Middle frontal gyrus (tissue), 1 donor: Measurements from ENCODE around the gene ZFYVE26.

Source experiments
- DNase-seq: peaks from one replicate; pipeline ENCODE4 v3.0.0-alpha.2; 2015; ENCODE audit warnings: low spot score; ENCODE audit errors: extremely low spot score

ZFYVE26 gene

DNA sequence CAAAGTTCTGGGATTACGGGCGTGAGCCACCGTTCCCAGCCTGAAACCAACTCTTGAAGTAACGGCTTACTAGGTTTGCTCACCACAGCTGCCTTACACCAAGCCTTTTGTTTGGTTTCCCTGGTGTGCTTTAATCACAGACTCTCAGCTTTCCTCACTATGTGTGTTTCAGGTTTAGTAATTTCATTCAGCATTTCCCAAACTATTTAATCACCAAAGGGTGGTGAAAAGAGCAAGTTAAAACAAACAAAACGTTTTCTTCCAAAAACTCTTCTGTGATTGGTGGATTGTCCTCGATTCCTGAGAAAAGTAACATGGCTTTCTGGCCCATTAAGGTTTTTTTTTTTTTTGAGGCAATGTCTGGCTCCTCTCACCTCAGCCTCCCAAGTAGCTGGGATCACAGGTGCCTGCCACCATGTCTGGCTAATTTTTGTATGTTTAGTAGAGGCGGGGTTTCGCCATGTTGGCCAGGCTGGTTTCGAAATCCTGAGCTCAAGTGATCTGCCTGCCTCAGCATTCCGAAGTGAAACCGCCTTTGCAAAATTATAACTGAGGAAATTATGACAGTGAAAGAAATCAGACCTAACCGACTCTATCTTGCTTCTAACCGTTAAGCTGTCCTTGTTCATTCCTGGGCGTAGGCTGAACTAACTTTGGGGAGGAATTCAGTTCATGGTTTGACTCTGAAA, 1.5 kb upstream of the ZFYVE26 start:
- DNase-seq: no peak

DNA sequence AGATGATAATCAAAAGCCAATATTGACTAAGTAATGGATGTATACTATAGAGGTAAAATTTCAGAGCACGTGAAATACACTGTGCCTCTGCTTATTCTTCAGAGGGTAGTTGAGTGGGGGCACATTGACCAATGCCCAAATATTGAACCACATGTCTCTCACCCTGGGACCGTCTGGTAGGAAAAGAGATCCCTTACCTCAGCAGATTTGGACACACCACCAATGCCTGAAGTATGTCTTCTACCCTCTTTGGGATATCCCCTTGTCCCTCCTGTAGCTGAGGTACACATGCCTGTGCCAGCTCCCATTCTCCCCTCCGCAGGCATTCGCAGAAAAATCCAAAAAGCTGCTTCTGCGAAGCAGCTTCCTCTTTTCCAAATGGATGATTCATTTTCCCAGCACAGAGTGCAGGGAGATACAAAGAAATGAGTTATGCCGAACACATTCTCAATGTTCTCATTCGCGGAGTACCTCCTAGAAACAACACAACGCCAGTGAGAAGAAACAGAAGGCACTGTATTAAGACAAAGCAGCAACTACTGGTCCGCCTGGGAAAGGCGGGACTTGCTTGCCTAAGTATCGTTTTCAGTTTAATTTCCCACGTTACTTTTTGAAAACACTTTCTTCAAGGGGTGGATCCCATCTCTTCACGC, 691 bp downstream of the ZFYVE26 start:
- DNase-seq: no peak

DNA sequence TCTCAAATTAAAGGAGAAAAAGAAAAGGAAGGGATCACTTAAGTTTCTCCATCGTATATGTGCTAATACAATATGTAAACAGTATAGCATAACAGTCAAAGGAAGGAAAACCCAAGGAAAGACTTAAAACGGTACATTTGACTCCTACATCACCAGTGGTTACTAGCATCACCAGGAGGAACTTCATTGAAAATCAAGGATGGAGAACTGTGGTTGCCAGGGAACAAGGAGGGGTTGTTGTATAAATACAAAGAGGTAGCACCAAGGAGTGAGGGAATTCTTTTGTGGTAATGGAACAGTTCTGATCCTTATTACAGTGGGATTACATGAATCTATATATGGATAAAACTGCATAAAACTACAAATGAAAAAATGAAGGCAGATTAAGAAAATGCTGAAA, 1.6 kb downstream of the ZFYVE26 start:
- no peak for DNase-seq

DNA sequence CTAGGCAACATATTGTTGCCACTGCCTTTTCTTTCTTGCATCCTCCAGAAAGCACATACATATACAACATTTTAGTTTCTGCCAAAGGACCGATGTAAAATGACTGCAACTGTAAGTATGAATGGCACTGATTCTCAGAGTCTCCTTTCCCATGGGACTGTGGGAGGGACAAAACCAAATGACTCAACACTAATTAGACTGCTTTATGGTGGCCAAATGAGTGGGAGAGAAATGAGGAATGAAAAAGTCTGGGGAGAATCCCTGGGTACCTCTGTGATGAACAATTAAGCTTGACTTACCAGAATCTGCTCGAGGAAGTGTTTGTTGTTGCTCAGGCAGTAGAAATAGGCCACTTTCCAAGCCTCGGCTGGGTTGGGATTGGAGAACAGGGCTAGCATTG, 10.1 kb downstream of the ZFYVE26 start:
- DNase-seq: no peak

DNA sequence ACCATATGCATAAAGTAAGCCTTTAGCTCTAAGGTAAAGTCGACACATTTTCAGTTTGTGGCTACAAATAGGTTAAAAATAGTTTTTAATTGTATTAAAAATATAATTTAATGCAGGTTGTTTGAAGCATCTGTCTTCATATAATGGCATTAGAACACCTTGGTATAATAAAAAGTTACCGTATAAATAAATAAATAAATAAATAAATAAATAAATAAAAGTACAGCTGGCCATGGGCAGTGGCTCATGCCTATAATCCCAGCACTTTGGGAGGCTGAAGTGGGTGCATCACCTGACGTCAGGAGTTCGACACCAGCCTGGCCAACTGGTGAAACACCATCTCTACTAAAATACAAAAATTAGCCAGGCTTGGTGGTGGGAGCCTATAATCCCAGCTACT, 15.6 kb downstream of the ZFYVE26 start:
- DNase-seq: no peak

DNA sequence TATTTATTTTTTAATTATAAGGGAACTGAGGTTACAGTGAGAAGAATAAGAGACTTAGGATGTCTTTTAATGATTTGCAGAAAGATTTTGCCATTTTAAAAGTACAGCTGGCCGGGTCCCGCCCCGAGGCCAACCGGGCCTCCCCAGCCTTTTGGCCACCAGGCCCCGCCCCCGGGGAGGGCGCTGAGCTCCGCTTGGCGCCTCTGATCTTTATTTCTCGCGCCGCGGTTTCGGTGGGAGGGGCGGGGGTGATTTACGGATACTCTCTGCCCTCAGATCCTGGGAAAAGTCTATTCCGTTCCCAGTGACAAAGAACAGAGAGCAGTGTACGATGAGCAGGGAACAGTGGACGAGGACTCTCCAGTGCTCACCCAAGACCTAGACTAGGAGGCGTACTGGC, 17.7 kb downstream of the ZFYVE26 start:
- DNase-seq: no peak

DNA sequence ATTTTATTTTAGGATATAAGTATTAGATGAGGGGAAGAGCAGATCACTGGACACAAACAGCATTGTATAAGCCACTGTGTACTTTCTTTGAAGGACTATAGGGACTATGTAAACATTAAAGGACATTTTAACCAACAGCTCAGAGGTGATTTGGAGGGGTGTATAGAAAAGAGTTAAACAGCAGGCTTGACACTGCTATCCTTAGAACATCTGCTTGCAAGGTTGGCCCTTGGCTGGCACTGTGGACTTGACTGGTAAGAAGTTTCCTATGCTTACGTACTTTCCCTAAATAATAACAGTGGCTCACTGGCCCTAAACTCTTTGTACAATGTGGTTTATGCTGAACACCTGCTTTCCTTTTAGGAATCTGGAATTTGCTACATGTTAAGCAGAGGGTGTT, 28.7 kb downstream of the ZFYVE26 start:
- DNase-seq: no peak

DNA sequence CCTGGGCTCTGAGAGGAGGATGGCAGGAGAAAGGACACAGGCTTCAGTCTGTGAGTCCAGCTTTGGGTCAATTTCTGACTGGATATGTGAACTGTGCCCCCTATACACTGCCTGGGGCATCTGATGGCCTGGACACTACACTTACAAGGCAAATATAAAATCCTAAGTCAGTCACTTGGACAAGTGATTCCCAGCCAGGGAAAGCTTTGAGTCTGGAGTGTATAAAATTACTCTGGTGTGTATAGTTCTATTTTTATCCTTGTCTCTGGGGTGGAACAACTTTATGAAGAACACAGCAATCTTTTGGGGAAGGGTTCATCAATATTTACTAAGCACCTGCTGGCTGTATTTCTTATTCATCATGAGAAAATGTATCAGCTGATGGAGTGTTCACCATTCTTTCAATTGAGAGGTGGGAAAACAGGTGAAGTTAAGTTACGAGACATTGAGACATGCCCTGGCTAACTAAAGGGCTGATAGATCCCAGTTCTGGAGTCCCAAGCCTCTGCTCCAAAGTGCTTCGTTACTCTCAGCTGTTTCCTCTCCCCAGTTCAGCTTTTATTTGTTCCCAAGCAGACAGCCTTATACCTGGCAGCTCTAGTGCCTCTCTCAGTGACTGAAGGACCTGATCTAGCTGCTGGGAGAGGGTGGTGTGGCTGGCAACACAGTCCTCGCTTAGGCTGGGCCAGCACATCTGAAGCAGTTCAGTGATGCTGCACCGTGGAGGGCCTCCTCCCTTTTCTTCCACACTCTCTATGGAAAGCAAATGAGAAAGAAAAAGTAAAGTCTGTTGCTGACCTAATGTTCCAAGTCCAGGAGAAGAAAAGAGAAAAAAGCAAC, 30.9 kb downstream of the ZFYVE26 start:
- DNase-seq: no peak

DNA sequence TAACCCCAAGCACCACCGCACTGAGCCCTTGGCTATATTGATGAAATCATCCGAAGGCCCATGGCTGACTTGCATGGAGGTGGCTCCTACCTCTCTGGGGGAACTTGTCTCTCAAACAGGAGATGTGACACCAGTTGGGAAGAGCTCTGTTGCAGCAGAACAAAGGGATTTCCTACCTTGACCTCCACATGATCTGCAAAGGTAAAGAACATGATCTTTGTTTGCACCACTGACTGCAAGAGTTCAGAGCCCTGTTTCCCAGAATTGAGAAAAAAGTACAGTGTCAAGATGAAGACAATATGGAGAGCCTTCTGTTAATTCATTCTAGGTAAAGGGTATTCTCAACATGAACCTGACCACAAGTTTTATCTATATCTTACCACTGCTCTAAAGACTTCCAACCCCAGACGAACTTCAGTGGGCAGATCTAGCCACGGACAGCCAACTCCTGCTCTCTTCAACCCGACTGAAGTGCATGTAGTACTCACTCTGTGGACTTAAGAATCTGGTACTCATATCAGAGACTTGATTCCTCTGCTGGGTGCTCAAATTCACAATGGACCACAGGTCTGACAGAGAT, 32.1 kb downstream of the ZFYVE26 start:
- no peak for DNase-seq

DNA sequence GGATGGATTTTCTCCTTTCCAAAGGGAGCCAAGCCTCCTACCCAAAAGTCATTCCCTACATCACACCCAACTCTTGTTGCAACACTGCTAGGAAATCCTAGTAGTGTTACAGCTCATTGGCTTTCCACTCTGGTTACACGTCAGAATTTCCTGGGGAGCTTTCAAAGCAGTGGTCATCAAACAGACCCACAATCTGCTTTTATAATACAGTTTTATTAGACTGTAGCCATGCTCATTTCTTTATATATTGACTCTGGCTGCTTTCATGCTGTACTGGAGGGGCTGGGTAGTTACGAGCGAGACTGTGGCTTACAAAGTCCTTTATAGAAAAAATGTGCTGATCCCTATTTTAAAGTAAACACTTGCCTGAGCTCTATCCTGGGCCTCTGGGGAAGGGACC, 34.3 kb downstream of the ZFYVE26 start:
- DNase-seq: no peak

DNA sequence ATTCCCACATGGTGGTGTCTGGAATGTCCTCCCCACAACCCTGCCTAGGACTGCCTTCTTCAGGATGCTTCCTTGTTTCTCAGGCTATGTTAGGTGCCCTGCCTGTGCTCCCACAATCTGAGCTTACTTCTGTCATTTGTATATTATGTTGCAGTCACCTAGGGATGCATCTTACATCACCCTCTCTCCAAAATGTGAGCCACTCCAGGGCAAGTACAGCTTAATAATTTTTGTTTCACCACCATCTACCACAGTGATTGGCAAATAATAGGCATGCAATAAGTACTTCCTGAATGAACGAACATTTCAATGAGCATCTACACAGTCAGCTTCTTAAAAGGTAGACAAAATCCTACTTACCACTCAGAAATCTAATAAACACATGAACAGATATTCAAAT, 37.6 kb downstream of the ZFYVE26 start:
- DNase-seq: no peak

DNA sequence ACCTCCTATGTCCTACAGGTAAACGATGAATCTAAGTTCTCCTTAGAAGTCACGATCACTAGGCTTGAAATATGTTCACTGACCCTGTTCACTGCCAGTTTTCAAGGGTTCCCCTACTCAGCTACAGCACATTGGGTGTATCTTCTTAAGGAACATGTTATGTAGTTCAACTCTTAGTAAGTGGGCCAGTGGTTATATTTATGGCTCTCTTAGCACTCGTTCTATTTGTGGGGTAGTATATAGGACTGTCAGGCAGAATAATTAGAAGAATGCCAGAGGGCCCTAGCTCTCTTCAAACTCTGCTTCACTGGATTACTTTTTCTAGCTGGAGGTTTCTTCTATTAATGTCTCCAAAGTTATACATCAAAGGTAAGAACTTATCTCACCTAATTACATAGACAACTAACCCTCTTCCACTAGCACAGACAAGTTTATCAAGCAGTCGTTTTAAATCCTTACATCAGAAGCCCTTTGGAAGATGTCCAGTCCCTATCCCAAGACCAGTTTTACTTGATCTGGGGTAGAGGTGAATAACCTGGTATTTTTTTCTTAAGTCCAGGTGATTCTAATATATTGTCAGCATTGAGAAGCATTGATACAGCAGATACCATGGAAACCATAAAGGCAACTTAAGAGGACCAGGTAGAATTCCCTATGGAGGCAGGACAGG, 39.6 kb downstream of the ZFYVE26 start:
- no peak for DNase-seq

DNA sequence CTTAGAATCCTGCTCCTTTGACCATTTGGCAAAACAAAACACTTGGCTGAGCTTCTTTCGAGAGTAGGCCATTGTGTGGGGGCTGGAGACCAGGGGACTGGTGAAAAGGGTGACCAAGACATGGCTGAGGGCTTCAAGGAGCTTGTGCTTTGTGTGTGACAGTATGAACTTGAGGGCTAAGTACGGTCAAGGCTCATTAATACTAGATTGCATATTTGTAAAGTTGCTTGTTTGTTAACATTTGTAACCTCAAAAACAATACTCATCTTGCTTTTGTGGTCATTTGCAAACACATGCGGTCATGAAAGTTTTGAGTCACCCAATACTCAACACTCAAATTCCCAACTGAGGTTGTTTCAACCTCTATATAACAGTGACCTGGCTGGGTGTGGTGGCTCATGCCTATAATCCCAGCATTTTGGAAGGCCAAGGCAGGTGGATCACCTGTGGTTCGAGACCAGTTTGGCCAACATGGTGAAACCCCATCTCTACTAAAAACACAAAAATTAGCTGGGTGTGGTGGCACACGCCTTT, 42.5 kb downstream of the ZFYVE26 start:
- no peak for DNase-seq

DNA sequence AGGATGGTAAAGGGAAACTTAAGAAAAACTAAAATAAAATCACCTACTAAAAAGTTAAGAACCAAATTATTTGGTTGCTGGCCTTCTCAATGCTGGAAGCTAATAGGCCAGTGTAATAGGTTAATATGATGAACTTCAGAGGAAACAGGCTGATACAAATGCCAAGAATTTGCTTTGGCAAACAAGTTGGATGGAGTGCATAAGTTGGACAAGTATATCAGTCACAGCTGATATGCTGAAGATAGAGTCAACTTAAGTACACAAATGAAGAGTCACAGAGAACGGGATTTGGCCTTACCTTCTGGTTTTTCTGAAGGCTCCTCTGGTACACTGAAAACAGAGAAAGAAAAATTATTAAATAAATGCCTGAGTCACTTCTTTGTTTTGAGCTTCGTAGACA, 48.2 kb downstream of the ZFYVE26 start:
- no peak for DNase-seq

DNA sequence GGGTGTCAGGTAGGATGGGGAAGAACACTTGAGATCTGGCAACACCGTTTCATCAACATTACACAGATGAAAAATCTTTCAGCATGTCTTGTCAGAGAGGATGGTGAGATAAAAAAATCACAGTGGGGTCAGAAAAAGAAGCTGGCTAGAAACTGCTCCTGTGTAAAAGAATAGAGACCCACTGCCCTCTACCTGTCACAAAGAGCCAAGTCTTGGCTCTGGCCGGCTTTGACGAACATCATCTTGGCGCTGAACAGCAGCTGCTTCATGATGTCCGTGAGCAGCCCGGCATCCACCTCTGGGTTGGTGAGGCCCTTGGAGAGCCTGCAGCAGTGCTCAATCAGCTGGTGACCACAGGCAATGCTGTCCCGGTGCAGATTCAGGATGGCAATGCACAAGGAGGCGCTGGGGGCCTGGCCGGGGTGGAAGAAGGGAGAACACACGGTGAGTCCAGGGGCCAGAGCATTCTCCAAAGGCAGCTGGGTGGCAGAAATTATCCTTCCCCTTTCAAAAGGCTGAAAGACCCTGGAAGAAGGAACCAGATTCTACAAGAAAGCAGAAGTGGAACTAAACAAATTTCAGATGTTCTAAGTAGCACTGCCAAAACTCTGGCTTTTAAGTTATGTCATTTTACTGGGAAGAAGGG, 50.2 kb downstream of the ZFYVE26 start:
- no peak for DNase-seq

DNA sequence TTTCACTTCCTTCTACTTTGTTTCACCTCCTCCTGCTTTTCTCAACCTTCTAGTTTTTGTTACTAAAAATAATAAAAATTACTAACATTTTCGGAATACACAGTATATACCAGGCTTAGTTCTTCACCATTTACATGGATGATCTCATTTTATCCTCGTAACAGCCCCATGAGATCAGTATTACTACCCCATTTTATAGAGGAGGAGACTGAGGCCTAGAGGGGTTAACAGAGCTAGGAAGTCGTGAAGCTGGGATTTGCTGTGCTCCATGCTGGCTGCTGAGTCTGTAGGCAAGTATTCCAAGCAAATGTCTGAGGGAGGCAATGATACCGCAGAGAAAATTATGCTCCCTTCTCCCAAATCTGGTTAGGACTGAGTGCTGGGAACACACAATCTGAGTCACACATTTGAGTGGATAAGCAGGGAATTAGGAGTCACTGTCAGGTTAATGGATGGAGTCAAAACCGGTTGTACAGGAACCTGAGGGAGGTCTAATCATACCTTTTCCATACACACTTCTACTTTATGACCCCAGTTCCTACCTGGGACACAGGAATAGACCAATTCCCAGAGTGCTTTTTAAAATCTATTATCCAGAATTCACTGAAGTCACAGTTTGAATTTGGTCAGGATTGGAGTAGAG, 51.1 kb downstream of the ZFYVE26 start:
- DNase-seq: no peak

DNA sequence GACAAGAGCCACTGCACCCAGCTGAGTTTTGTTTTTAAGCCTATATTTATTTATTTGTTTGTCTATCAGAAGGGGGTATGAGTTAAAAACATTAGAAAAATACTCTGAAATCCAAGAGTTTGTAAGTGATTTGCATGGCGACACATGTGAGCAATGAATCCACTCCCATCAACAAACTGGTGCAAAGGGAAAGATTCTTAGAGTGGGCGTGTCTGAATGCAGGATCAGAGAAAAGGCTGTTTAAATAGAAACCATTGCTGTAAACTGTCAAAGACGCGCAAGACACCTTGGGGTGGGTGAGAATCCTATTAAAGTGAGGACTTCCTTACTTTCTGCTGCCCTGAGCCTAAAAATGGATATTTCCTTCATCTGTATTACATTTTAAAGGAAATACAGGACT, 51.9 kb downstream of the ZFYVE26 start:
- DNase-seq: no peak

DNA sequence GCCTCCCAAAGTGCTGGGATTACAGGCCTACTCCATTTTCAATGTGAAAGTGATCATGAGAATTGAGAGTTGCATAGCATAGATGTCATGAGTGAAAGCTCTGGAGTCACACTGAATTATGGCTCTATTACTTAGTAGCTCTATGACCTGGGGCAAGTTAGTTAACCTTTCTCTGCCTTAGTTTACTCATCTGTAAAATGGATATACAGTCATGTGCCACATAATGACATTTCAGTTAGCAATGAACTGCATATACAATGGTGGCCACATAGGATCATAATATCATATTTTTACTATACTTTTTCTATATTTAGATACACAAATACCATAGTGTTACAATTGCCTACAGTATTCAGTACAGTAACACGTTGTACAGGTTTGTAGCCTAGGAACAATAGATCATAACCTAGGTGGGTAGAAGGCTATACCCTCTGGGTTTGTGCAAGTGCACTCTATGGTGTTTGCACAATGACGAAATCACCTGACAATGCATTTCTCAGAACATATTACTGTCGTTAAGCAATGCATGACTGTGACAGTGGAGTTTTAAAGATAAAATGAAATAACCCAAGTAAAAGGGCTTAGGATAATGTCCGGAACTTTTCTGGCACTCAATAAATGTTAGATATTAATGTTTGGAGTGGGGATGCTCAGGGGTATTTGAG, 53.1 kb downstream of the ZFYVE26 start:
- no peak for DNase-seq

DNA sequence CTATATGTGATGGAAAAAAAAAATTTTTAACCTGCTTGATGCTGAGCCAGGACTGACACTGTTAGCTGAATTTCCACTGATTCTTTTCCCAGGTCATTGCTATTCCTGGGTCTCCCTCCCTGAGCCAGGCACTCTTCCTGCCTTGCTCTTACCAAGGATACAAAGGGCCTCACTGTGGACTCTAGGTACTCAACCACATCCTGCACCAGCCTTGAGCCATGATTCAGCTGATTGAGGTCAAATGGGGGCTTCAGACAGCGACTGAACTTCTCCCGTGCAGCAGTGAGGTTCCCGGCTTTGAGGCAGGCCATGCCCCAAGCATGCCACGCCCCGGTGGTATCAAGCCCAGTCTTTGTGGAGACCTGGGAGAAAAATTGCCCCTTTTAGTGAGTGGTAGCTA, 54.3 kb downstream of the ZFYVE26 start:
- DNase-seq: no peak

DNA sequence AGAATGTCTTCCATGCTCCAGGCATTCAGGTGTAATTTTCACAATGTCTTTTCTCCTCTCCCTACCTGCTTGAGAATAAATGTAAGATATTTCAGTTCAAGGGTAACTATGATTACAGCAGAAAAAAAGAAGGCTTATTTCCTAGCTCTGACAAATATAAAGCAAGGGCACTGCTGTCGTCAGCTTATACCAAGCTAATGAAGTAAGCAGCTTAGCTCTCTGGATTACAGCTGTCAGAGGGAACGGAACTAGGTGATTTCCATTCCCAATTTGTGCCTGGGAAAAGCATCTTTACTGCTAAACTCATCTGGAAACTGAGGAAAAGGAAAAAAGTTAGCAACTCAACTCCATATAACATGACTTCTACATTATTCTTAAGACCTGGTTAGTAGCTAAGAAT, 56.5 kb downstream of the ZFYVE26 start:
- DNase-seq: no peak
